Stimulated activated naive B cell treated with anti-CD40 and anti-IgM and Interleukin-4, amounts not matched to agents 10 μg/mL and 1 μg/mL and 100 μg/mL, for 72 hours (primary cell): Measurements from ENCODE around the gene KRT36.

ENCODE experiments used
- ATAC-seq, 2 donors: fragments of 150-1000 bp; cut with Tn5 transposase; replicated peaks; 2 replicates each; pipeline ENCODE4 v1.10.0; 2021; ENCODE audit warnings: moderate library complexity in 1 of 2
- DNase-seq: peaks from one replicate; pipeline ENCODE4 v3.0.0; 2021
- H3K27ac Mint-ChIP-seq: one replicate; pipeline ENCODE4 v1.8.0; 2022; ENCODE audit warnings: mild to moderate bottlenecking, mixed read lengths
- H3K27me3 Mint-ChIP-seq, 2 donors: one replicate each; pipeline ENCODE4 v1.8.0; 2022; ENCODE audit warnings: mixed read lengths in 2 of 2
- H3K36me3 Mint-ChIP-seq, 2 donors: one replicate each; pipeline ENCODE4 v1.8.0; 2022; ENCODE audit warnings: mixed read lengths in 2 of 2, mild to moderate bottlenecking in 1 of 2
- H3K4me1 Mint-ChIP-seq, 2 donors: one replicate each; pipeline ENCODE4 v1.8.0; 2022; ENCODE audit warnings: mixed read lengths in 2 of 2, mild to moderate bottlenecking in 1 of 2
- H3K4me3 Mint-ChIP-seq, 2 donors: one replicate each; pipeline ENCODE4 v1.8.0; 2022; ENCODE audit warnings: mild to moderate bottlenecking in 2 of 2, mixed read lengths in 2 of 2, moderate library complexity in 1 of 2
- H3K9me3 Mint-ChIP-seq, 2 donors: one replicate each; pipeline ENCODE4 v1.8.0; 2022; ENCODE audit warnings: mixed read lengths in 2 of 2, mild to moderate bottlenecking in 1 of 2

The KRT36 gene

DNA sequence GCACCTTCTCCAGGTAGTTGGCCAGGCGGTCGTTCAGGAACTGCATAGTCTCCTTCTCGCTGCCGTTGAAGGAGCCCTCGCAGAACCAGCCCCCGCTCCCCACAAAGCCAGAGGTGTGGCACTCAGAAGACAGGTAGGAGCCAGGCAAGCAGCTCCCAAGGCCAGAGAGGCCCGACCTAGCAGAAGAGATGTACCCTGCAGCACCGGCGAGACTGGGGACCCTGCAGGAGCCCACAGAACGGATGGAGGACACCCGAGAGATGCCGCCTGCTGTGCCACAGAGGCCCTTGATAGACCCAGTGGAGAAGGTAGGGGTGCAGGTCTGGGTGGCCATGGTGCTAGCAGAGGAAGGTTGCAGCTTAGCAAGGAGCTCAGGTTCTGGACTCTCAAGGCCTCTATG, at the start of gene KRT36:
Gene KRT36 (minus strand): TSS at position 380 of the 400 bp plus-strand sequence. CDS start 46 bp downstream, at position 334.
- Mint-ChIP-seq H3K4me1 (peaks cover 0 to 6% of the 10 kb centered on the region in 2 donors), H3K36me3 (no peaks in the 10 kb centered on the region), H3K4me3 (no peak within 1 kb of the TSS), H3K9me3 (no peaks in the 10 kb centered on the region), H3K27me3 (peaks cover 27 to 29% of the 10 kb centered on the region in 2 donors), H3K27ac (no peak within 1 kb of the TSS)
- no peak for ATAC-seq
- DNase-seq, result no peak

GRCh38 chr17:41539071-41539492, 49.4 kb upstream of the KRT36 start:
- ATAC-seq, result no peak

GRCh38 chr17:41538565-41538991, 48.9 kb upstream of the KRT36 start:
- Mint-ChIP-seq H3K4me3 (no peak overlapping the region), H3K9me3 (no peaks in the 10 kb centered on the region), H3K27ac (no peak overlapping the region), H3K27me3 (peaks cover 38 to 42% of the 10 kb centered on the region in 2 donors), H3K36me3 (no peaks in the 10 kb centered on the region), H3K4me1 (no peaks in the 10 kb centered on the region)
- DNase-seq (no peak), ATAC-seq (no peak)

More at GRCh38 chr17:41539071-41539492, 49.4 kb upstream of the KRT36 start:
- Mint-ChIP-seq H3K9me3 (no peaks in the 10 kb centered on the region), H3K27ac (no peak overlapping the region), H3K36me3 (no peaks in the 10 kb centered on the region), H3K27me3 (peaks cover 34 to 42% of the 10 kb centered on the region in 2 donors), H3K4me1 (no peaks in the 10 kb centered on the region), H3K4me3 (no peak overlapping the region)
- DNase-seq, result no peak

DNA sequence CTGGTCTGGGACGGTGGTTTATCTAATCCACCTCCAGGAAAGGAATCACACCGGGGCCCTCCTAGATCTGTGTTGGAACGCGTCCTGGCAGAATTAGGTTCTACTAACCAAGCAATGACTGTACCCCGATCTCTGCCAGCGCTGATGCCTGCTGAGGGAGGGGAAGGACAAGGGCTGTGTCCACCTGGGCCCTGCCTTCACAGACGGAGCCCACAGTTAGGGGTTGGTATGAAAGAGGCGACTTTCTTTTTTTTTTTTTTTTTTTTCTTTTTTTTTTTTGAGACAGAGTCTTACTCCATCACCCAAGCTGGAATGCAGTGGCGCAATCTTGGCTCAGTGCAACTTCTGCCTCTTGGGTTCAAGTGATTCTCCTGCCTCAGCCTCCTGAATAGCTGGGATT, 48.3 kb upstream of the KRT36 start:
- Mint-ChIP-seq H3K36me3 (no peaks in the 10 kb centered on the region), H3K9me3 (no peaks in the 10 kb centered on the region), H3K27ac (no peak overlapping the region), H3K27me3 (peaks cover 42 to 47% of the 10 kb centered on the region in 2 donors), H3K4me1 (no peaks in the 10 kb centered on the region), H3K4me3 (no peak overlapping the region)
- DNase-seq (no peak), ATAC-seq (no peak)

DNA sequence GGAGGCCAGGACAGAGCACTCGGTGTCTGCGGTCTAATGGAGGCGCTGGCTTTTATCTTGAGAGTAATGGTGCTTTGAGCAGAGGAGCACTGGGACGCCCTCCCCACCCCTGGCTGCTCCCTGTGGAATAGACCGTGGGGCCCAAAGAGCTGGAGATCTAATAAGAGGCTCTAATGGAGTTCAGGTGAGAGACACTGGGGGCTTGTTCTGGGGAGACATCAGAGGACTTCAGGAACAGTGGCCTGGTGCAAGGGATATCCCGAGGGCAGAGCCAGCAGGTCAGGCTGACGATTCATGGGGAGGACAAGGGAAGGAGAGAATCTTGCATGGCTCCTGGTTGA, 47.9 kb upstream of the KRT36 start:
- Mint-ChIP-seq H3K4me3 (no peak overlapping the region), H3K27ac (no peak overlapping the region), H3K9me3 (no peaks in the 10 kb centered on the region), H3K27me3 (peaks cover 46 to 51% of the 10 kb centered on the region in 2 donors), H3K36me3 (no peaks in the 10 kb centered on the region), H3K4me1 (no peaks in the 10 kb centered on the region)
- DNase-seq, result no peak
- ATAC-seq, result no peak

- H3K27ac Mint-ChIP-seq, result no peak overlapping the region
- H3K27me3 Mint-ChIP-seq, result peaks cover 53 to 57% of the 10 kb centered on the region in 2 donors
- no peak for DNase-seq
- H3K4me3 Mint-ChIP-seq, result no peak overlapping the region
- H3K9me3 Mint-ChIP-seq, result no peaks in the 10 kb centered on the region
- no peak for ATAC-seq
- H3K4me1 Mint-ChIP-seq, result no peaks in the 10 kb centered on the region
- no peaks in the 10 kb centered on the region for H3K36me3 Mint-ChIP-seq
Measured at GRCh38 chr17:41536741-41537613, 47.3 kb upstream of the KRT36 start.

DNA sequence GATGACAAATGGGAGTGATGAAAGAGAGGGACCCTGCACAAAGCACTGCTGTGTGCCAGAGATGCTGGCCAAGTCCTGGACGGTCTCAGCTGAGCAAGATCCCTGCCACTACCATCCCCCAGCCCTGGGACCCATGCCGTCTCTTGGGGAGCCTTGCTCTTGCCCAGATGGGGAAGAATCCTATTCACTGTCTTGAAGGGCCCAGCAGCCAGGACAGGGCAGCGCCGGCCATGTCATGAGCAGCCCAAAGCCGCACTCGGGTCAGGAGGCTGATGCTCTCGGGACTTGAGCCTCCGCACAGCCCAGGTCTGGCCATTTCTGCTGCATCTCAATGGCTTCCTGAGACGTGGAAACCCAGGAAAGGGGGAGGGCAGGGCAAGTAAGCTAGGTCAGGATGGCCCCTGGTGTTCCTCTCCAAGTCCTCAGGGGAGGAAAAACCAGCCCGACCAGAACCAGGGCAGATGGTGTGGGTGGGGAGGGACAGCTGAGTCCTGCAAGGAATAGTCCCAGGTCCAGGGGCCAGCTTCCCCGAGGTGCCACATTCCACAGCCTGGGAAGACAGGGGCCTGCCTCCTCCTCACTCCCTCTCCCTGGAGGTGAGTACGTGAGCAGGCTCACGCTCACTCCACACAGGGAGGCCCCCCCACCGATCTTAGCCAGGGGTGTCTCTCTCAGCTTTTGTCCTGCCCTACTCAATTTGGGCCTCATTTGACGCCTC, 46.2 kb upstream of the KRT36 start:
- DNase-seq (no peak), ATAC-seq (no peak)
- peaks cover 61 to 63% of the 10 kb centered on the region in 2 donors for H3K27me3 Mint-ChIP-seq
- no peaks in the 10 kb centered on the region for H3K36me3 Mint-ChIP-seq
- H3K4me3 Mint-ChIP-seq, result no peak overlapping the region
- no peaks in the 10 kb centered on the region for H3K4me1 Mint-ChIP-seq
- no peak overlapping the region for H3K27ac Mint-ChIP-seq
- H3K9me3 Mint-ChIP-seq, result no peaks in the 10 kb centered on the region

DNA sequence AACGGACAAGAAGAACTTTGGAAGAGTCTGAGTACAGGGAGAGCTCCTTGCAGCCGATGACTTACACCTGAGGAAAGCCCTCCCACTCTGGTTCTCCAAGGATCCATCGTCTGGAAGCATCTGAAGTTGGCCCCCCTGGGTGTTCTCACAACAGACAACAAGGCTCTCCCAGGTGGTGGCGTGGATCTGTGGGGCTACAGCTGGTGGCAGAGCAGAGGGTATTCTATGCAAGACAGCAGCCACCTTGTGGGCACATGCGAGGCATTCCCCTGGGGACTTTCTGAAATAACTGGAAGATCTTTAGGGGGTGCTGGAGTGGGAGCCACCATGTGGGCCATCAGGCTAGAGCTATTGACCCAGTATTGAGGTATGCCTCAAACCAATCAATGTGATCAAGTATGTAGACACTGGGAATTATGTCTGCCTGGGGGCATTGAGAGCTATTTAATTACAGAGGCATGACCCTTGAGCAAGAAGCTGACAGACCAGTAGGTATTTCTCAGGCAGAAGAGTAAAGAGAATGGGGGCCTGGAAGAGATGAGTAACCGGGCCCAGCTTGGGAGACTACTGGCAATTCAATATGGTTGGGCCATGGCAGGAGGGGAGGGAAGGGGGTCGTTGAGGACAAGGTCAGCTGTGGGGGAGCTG, 45.3 kb upstream of the KRT36 start:
- Mint-ChIP-seq H3K4me3 (no peak overlapping the region), H3K4me1 (no peaks in the 10 kb centered on the region), H3K9me3 (no peaks in the 10 kb centered on the region), H3K27ac (no peak overlapping the region), H3K27me3 (peaks cover 67 to 72% of the 10 kb centered on the region in 2 donors), H3K36me3 (no peaks in the 10 kb centered on the region)
- ATAC-seq, result no peak
- no peak for DNase-seq

GRCh38 chr17:41533613-41534012, 43.9 kb upstream of the KRT36 start:
- Mint-ChIP-seq H3K9me3 (no peaks in the 10 kb centered on the region), H3K4me1 (peaks cover under 1 to 4% of the 10 kb centered on the region in 2 donors), H3K27me3 (peaks cover 77 to 84% of the 10 kb centered on the region in 2 donors), H3K27ac (no peak overlapping the region), H3K36me3 (no peaks in the 10 kb centered on the region), H3K4me3 (no peak overlapping the region)
- ATAC-seq (no peak), DNase-seq (no peak)

GRCh38 chr17:41532947-41533570, 43.3 kb upstream of the KRT36 start:
- ATAC-seq (no peak), DNase-seq (no peak)
- Mint-ChIP-seq H3K27me3 (peaks cover 80 to 86% of the 10 kb centered on the region in 2 donors), H3K9me3 (no peaks in the 10 kb centered on the region), H3K36me3 (no peaks in the 10 kb centered on the region), H3K27ac (no peak overlapping the region), H3K4me1 (peaks cover 6% of the 10 kb centered on the region in 2 donors), H3K4me3 (no peak overlapping the region)

- Mint-ChIP-seq H3K9me3 (no peaks in the 10 kb centered on the region), H3K4me3 (no peak overlapping the region), H3K27ac (no peak overlapping the region), H3K36me3 (no peaks in the 10 kb centered on the region), H3K4me1 (peaks cover 13 to 17% of the 10 kb centered on the region in 2 donors), H3K27me3 (peaks cover 80 to 87% of the 10 kb centered on the region in 2 donors)
- DNase-seq (no peak), ATAC-seq (no peak)
Measured at GRCh38 chr17:41531993-41532392, 42.3 kb upstream of the KRT36 start.

- H3K27me3 Mint-ChIP-seq, result peaks cover 74 to 86% of the 10 kb centered on the region in 2 donors
- no peaks in the 10 kb centered on the region for H3K36me3 Mint-ChIP-seq
- no peaks in the 10 kb centered on the region for H3K9me3 Mint-ChIP-seq
- H3K4me1 Mint-ChIP-seq, result peaks cover 14 to 20% of the 10 kb centered on the region in 2 donors
- H3K4me3 Mint-ChIP-seq, result no peak overlapping the region
- DNase-seq (no peak), ATAC-seq (no peak)
- no peak overlapping the region for H3K27ac Mint-ChIP-seq
Measured at GRCh38 chr17:41530062-41531048, 40.6 kb upstream of the KRT36 start.

- DNase-seq (no peak), ATAC-seq (no peak)
- Mint-ChIP-seq H3K4me3 (no peak overlapping the region), H3K27ac (no peak overlapping the region), H3K4me1 (peaks cover 14 to 20% of the 10 kb centered on the region in 2 donors), H3K9me3 (no peaks in the 10 kb centered on the region), H3K36me3 (no peaks in the 10 kb centered on the region), H3K27me3 (peaks cover 76 to 84% of the 10 kb centered on the region in 2 donors)
Measured at GRCh38 chr17:41529491-41529915, 39.8 kb upstream of the KRT36 start.
